HG03565 (cell line): Measurements from ENCODE around the gene TMEM119.
"Not testable (repeated sequence)": the region's sequence is repeated elsewhere in the genome, so short reads cannot be mapped to it uniquely, and the experiment has no call there.

Experiments used
- ATAC-seq: cut with Tn5 transposase; IDR thresholded peaks from one replicate; pipeline ENCODE4 v1.9.1; 2021; ENCODE audit warnings: mild to moderate bottlenecking, moderate library complexity; ENCODE audit not compliant: unreplicated experiment

Gene TMEM119

GRCh38 chr12:108635201-108635996 lies 37.5 kb upstream of the TMEM119 start:
- ATAC-seq = peak; percentile 39

- no peak for ATAC-seq
These were observed 36.5 kb upstream of the TMEM119 start for GRCh38 chr12:108634341-108634751.

- peak; percentile 47 for ATAC-seq
These were observed 35.8 kb upstream of the TMEM119 start, which contains the start of gene SELPLG for GRCh38 chr12:108633534-108634248. TSS of gene SELPLG (minus strand) at chr12:108633894. CDS start at chr12:108624307, 9,587 bp downstream.

GRCh38 chr12:108633081-108633533 lies 35.2 kb upstream of the TMEM119 start:
- ATAC-seq = no peak

- ATAC-seq = not testable (repeated sequence)
These were observed 33.4 kb upstream of the TMEM119 start for GRCh38 chr12:108631261-108631660.

GRCh38 chr12:108630481-108631207 lies 32.8 kb upstream of the TMEM119 start:
- ATAC-seq = no peak

DNA sequence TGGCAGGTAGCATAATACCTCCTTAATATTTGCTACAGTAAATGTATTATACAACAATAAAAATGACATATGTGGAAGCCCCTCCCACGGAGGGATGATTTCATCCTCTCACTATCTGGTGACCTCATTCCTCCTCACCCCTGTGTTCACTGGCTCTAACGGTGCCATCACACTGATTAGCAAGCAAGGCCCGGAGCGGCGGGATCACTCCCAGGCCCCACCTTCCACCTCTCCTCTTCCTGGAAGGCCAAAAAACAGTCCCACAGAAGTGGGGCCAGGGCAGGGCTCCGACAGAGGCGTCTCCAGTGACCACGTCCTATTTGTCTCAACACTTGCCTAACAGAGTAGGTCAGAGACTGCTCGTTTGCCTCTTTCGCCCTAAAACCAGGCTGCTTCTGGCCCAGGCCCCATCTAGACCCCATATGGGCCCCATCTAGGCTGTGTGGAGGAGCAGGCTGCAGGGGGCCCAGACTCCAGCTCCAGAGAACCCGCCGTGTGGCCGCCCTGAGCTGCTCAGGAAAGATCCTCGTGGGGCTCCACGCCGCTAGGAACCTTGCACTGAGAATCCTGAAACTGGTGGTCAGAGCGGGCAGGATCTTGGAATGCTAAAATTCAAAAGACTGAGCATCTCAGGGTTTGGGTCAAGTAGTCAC lies 32.1 kb upstream of the TMEM119 start:
- ATAC-seq = no peak

DNA sequence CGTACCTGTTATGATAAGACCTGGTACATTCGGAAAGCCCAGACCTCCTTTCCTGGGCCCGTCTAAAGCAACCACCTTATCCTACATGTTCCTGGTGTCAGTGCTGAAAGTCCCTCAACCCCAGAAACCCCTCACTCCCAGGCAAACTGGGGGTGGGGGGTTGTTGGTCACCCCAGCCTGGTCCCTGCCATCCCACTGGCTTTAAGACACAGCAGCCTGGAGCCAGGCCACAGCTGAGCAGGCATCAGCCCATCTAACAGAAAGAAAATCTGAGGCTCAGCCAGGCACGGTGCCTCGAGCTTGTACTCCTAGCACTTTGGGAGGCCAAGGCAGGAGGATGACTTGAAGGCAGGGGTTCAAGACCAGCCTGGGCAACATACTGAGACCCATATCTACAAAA lies 31.3 kb upstream of the TMEM119 start:
- no peak for ATAC-seq

DNA sequence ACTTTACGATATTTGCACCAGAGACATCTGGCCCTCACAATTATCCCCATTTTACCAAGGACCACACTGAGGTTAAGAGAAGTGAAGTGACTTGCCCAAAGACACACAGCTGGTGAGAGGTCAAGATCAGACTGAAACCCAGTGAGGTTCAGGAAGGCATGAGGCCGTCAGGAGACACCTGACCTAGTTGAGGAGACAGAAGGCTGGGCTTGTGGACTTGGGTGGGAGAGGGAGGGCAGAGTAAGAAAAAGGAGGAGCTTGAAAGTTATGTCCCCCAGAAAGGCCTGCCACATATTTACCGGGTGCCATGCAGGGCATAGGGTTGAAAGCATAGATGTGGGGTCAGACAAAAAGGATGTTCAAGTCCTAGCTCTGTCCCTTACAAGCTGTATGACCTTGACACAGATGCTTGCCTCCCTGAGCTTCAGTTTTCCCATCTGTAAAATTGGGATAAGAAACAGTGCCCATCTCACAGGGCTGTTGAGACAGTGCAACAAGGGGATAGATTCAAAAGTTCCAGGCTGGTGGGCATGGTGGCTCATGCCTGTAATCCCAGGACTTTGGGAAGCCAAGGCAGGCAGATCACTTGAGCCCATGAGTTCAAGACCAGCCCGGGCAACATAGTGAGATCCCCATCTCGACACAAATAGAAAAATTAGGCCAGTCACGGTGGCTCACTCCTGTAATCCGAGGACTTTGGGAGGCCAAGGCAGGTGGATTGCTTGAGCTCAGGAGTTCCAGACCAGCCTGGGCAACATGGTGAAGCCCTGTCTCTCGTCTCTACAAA lies 29.4 kb upstream of the TMEM119 start:
- ATAC-seq = no peak

DNA sequence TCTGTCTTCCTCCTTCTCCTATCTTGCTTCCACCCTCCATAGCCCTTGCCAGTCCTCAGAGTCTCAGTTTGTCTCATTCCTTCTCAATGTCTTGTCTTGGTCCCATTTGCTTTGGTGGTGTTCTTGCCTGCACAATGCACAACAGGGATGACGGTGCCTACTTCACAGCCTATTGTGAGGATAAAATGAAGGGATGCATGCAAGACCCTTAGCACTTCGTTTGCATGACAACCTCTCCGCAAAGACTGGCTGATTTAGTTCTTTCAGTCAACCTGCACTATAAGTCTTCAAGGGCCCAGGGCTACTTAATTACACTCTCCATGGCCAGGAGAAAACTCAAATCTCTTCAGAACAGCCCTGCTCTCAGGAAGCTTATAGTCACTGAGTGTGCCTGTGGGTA lies 27.3 kb upstream of the TMEM119 start:
- ATAC-seq = no peak

DNA sequence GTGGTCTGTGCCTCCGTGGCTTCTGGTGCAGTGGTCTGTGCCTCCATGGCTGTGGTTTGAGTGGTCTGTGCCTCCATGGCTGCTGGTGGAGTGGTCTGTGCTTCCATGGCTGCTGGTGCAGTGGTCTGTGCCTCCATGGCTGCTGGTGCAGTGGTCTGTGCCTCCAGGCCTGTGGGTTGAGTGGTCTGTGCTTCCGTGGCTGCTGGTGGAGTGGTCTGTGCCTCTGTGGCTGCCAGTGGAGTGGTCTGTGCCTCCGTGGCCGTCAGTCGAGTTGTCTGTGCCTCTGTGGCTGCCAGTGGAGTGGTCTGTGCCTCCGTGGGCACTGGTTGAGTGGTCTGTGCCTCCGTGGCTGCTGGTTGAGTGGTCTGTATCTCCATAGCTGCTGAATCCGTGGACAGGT lies 25.7 kb upstream of the TMEM119 start:
- no peak for ATAC-seq

DNA sequence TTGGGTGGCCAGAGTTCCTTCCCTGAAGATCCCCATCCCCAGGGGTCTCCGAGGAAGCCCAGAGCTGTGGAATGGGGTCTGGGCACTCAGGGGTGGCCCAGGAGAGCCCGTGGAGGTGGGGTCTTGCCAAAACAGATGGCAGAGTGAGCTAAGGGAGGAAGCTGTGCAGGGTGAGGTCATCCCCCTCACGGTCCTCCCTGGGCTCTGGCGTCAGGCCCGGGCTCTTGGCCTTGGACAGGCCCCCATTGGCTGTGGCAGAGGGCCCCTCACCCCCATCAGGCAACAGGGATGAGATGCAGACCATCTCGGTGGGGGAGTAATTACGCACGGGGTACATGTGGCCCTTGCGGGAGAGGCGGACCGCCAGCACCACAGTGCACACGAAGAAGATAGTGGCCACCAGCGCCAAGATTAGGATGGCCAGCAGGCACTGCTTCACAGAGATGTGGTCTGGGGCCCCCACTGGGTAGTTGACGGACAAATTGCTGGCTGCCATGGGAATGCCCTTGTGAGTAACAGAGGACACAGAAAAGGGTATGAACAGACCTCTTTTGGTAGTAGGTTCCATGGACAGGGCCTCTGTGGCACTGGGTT lies 25.1 kb upstream of the TMEM119 start:
- no peak for ATAC-seq

DNA sequence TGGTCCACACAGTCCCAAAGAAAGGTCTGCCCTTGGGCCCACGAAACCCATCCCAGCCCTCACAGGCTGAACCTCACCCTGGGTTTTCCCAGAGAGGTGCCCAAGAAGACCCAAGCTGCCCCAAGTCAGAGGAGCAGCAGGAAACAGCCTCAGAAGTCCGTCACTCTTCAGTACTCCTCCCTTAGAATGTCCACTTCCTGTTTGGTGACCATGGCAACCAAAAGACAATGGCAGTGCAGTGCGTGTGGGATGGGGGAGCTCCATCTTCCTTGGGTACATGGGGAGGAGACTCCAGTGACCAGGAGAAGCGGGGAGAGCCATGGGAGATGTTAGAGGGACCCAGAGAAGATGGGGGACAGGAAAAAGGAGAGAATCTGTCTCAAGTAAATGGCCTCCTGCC lies 24.5 kb upstream of the TMEM119 start:
- no peak for ATAC-seq

DNA sequence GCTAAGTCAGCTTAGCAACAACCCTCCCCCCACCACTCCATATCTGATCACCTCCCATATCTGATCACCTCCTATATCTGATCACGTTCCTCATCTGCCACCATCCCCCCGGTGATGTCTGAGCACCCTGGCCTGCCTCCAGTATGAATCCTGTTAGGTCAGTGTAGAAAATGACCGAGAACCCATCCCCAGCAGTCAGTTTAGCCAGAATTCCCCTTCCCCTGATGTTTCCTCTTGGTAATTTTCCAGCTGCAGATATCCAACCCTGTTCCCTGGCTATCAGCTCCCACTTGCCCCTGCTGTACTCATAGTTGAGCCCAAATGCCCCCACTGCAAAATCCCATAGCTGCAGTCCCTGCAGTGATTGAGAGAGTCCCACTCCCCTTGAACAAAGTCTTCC lies 23.3 kb upstream of the TMEM119 start:
- ATAC-seq = no peak

GRCh38 chr12:108620236-108620879 lies 22.5 kb upstream of the TMEM119 start:
- ATAC-seq = no peak

GRCh38 chr12:108619369-108620160 lies 21.7 kb upstream of the TMEM119 start:
- ATAC-seq = no peak

GRCh38 chr12:108618953-108619274 lies 21.0 kb upstream of the TMEM119 start:
- not testable (repeated sequence) for ATAC-seq

DNA sequence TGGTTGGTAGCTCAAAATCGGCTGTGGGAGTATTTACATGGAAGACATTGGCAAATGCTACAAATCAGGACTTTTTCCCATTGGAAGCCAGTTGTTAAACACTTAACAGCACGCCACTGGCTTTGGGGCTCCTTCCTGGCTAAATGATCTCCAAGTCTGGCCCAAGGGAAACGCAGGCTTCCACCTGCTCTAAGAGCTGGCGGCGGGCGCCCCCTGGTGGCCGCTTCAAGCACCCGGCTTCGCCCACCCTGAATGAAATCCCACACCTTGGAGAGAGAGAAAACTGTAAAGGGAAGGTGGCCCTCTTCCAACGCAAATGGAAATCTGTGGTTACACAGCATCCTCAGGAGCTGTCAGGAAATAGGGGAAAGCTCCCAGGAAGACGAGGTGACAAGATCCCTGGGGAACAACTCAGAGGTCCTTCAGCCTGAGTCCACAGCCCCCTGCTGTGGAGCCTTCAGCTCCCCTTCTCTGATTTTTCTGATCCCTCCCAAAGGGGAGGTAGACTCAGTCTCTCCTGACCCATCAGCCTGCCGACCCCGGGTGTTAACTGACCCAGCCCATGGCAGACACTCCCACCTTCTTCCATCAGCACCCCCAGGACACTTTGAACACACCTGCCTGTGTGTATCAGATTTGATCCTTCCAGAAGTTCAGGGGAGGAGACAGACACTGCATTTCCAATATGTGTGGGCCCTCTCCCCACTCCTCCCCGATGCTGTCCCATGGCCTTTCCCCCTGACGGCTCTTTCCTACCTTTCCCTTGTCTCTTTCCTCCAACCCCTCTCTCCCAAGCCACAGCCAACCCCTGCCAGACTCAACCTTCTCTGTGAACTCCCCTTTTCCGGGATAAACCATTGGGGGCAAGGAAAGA lies 20.4 kb upstream of the TMEM119 start:
- ATAC-seq = peak; percentile 40
